ENCODE data around the gene VKORC1L1. TPM values are rescaled to one million over a fixed set of nuclear protein-coding genes. Genes with fewer than 3 reads are reported as not detected.

VKORC1L1 gene
- total and polyA plus RNA-seq, 2 of the 8 experiments (the other 6 are each of a cell fraction or from before 2014, with no cell fraction given), result 12.7 to 45.3 TPM

- H2BK15ac ChIP-seq (ENCODE audit: low read length), result no peak overlapping the region
- no peaks in the 10 kb centered on the region for H4K20me1 ChIP-seq (replicated peaks in 1 of 2; ENCODE audit: control insufficient read depth in 1 of 2, insufficient read depth in 2 of 2, low read length in 2 of 2)
- no peak for FAIRE-seq
These were observed 115.2 kb downstream of the VKORC1L1 start for GRCh38 chr7:65988084-65988483.

More at GRCh38 chr7:65988084-65988483, 115.2 kb downstream of the VKORC1L1 start:
- no peak overlapping the region for H3K4ac ChIP-seq (replicated peaks; ENCODE audit: insufficient read length, low read depth, low read length)
- no peak overlapping the region for H2BK20ac ChIP-seq (ENCODE audit: low read length)
- POLR2A ChIA-PET (ENCODE audit: partially characterized antibody), result no interaction called here
- H4K5ac ChIP-seq (ENCODE audit: insufficient read length, low read depth, low read length), result no peak overlapping the region
- no peak overlapping the region for H3K23ac ChIP-seq (ENCODE audit: insufficient read length)
- H2BK5ac ChIP-seq (ENCODE audit: low read depth, low read length), result no peak overlapping the region
- 88% methylated on average over 4 of the region's 4 CpGs; no CpG with 5 or more reads in 1 of the 2 experiments for WGBS, 2 experiments (ENCODE audit: extremely low coverage in 1 of 2, insufficient coverage in 1 of 2, insufficient read length in 1 of 2, insufficient replicate concordance in 2 of 2, low coverage in 1 of 2, low lambda C conversion rate in 2 of 2, missing lambda C conversion rate in 1 of 2)
- no peak overlapping the region for H3K14ac ChIP-seq (ENCODE audit: insufficient read length)
- no peak overlapping the region for H4K8ac ChIP-seq (ENCODE audit: extremely low read depth, insufficient read depth, low read length)
- H3K23me2 ChIP-seq (ENCODE audit: low read depth, low read length), result no peaks in the 10 kb centered on the region
- H3K79me2 ChIP-seq (ENCODE audit: control insufficient read depth in 1 of 2, insufficient read depth in 2 of 2, low read length in 2 of 2), result no peaks in the 10 kb centered on the region
- H3K27me3 ChIP-seq (replicated peaks in 1 of 4; ENCODE audit: control insufficient read depth in 3 of 4, extremely low read depth in 1 of 4, insufficient read depth in 3 of 4, low read length in 3 of 4), result no peaks in the 10 kb centered on the region
- H3K36me3 ChIP-seq (ENCODE audit: control insufficient read depth in 2 of 4, insufficient read depth in 4 of 4, low read length in 3 of 4), result no peaks in the 10 kb centered on the region
- H3K9ac ChIP-seq (replicated peaks in 1 of 4; ENCODE audit: extremely low read depth in 1 of 4, low read depth in 3 of 4, low read length in 3 of 4), result no peak overlapping the region
- no peak overlapping the region for H3K4me2 ChIP-seq (ENCODE audit: insufficient read depth in 1 of 2, low read depth in 2 of 2, low read length in 2 of 2)
- H3K18ac ChIP-seq (ENCODE audit: extremely low read depth, low read length), result no peak overlapping the region
- no peaks in the 10 kb centered on the region; a peak in 1 of 7 replicates for H3K4me1 ChIP-seq (replicated peaks in 1 of 4; ENCODE audit: control insufficient read depth in 3 of 4, insufficient read depth in 4 of 4, low read length in 3 of 4)
- H3K79me1 ChIP-seq (ENCODE audit: low read depth, low read length), result no peaks in the 10 kb centered on the region
- no peak overlapping the region for H2BK120ac ChIP-seq (replicated peaks; ENCODE audit: low read depth, low read length)
- H3K9me3 ChIP-seq (ENCODE audit: insufficient read depth in 2 of 2, low read depth in 1 of 2, low read length in 1 of 2), result no peaks in the 10 kb centered on the region
- H2AK5ac ChIP-seq (ENCODE audit: low read depth, low read length), result no peak overlapping the region
- no peak overlapping the region for H3K27ac ChIP-seq (ENCODE audit: low read depth, low read length)
- DNase-seq (ENCODE audit: low read depth in 1 of 2, low spot score in 2 of 2), result no peak
- H4K91ac ChIP-seq (replicated peaks; ENCODE audit: insufficient read length, low read length), result no peak overlapping the region
- TF ChIP-seq ZNF274 (IDR thresholded peaks at IDR 0.05; ENCODE audit: borderline replicate concordance, extremely low read depth, low read length) (no peak), TAF7 (optimal IDR thresholded peaks at IDR 0.05; ENCODE audit: borderline replicate concordance, low read depth, low read length) (no peak), POLR2A (IDR thresholded peaks at IDR 0.05; ENCODE audit: control extremely low read depth in 1 of 2, low read depth in 2 of 2, low read length in 2 of 2) (no peak), NRF1 (IDR thresholded peaks at IDR 0.05; ENCODE audit: low read depth, low read length) (no peak), EGR1 (IDR thresholded peaks at IDR 0.05; ENCODE audit: borderline replicate concordance, low read depth, low read length) (no peak), SIX5 (IDR thresholded peaks at IDR 0.05; ENCODE audit: low read depth, low read length) (no peak), RFX5 (IDR thresholded peaks at IDR 0.05; ENCODE audit: borderline replicate concordance, low read depth, low read length) (no peak), SRF (IDR thresholded peaks at IDR 0.05; ENCODE audit: low read depth, low read length) (no peak)
- TF ChIP-seq, protein P1, sequence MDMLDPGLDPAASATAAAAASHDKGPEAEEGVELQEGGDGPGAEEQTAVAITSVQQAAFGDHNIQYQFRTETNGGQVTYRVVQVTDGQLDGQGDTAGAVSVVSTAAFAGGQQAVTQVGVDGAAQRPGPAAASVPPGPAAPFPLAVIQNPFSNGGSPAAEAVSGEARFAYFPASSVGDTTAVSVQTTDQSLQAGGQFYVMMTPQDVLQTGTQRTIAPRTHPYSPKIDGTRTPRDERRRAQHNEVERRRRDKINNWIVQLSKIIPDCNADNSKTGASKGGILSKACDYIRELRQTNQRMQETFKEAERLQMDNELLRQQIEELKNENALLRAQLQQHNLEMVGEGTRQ (IDR thresholded peaks at IDR 0.05; ENCODE audit: low read length), result no peak
- H2BK12ac ChIP-seq (ENCODE audit: low read depth, low read length), result no peak overlapping the region
- H3K4me3 ChIP-seq (ENCODE audit: extremely low read depth in 1 of 4, insufficient read depth in 2 of 4, low read depth in 3 of 4, low read length in 4 of 4), result no peak overlapping the region
- H2AFZ ChIP-seq (ENCODE audit: low read length), result no peak overlapping the region
- no peak overlapping the region for H3K56ac ChIP-seq (replicated peaks; ENCODE audit: insufficient read length, low read depth, low read length)
- CTCF ChIA-PET (ENCODE audit: partially characterized antibody), result interaction anchor here (0.9 kb wide), 1 partner anchor 21 kb away, joined by 3 read pairs; no protein-coding TSS in a partner anchor
